Posterior vena cava (tissue), 2 donors: ENCODE data around the gene KAT2A. TPM values are rescaled to one million over a fixed set of nuclear protein-coding genes. Genes with fewer than 3 reads are reported as not detected.

Source experiments
- DNase-seq: peaks from one replicate; pipeline ENCODE4 v3.0.0-alpha.2; 2020; ENCODE audit warnings: low spot score
- intact Hi-C, 2 donors: fragments of 100-400 bp; cut with DNase I; formaldehyde crosslinking; loops; one replicate each; pipeline versions ENCODE4 v1.14.1 to v1.14.2; 2022 to 2023
- total RNA-seq, 2 donors: library from RNA; stranded (reverse); fragmentation: NEBNext Ultra II Directional; extraction: Animal tissue kit (Norgen Biotek cat#: 25700); gene quantifications; one replicate each; pipeline ENCODE4 v1.2.1, GENCODE V29; 2021
- donor health status: DM: yes; HTN: yes; CAD: no.
- donor health status: DM: yes; HTN: yes; CAD: no.

The KAT2A gene
- total RNA-seq, 2 donors from 2014 or later, result 19.1 to 25.1 TPM

GRCh38 chr17:42118126-42118510 lies 3.0 kb downstream of the KAT2A start:
- intact Hi-C loops, result loop anchor here (5.0 to 10.0 kb wide), 4 partner anchors 91 to 156 kb away; partner anchors contain the start of genes CNP (in 1 of the 2) and NKIRAS2 (in 1 of the 2)

GRCh38 chr17:42117397-42118125 lies 3.6 kb downstream of the KAT2A start:
- peak; percentile 79 for DNase-seq
- intact Hi-C loops, result loop anchor here (5.0 to 10.0 kb wide), 4 partner anchors 90 to 155 kb away; partner anchors contain the start of genes CNP (in 1 of the 2) and NKIRAS2 (in 1 of the 2)

More at GRCh38 chr17:42118126-42118510, 3.0 kb downstream of the KAT2A start:
- DNase-seq, result no peak

GRCh38 chr17:42116705-42117396 lies 4.3 kb downstream of the KAT2A start:
- intact Hi-C loops, result loop anchor here (5.0 to 10.0 kb wide), 4 partner anchors 90 to 155 kb away; partner anchors contain the start of genes CNP (in 1 of the 2) and NKIRAS2 (in 1 of the 2)
- peak; percentile 93 for DNase-seq

- DNase-seq, result no peak
- intact Hi-C loops, result loop anchor here in 1 of 2 donors (10.0 kb wide), 2 partner anchors 89 to 149 kb away; partner anchors contain the start of genes CNP and NKIRAS2
Observed at GRCh38 chr17:42114118-42114517, 7.0 kb downstream of the KAT2A start.

GRCh38 chr17:42113293-42114069 lies 7.7 kb downstream of the KAT2A start:
- DNase-seq, result no peak
- intact Hi-C loops, result loop anchor here in 1 of 2 donors (10.0 kb wide), 2 partner anchors 89 to 149 kb away; partner anchors contain the start of genes CNP and NKIRAS2

- intact Hi-C loops, result loop anchor here in 1 of 2 donors (10.0 kb wide), 2 partner anchors 88 to 148 kb away; partner anchors contain the start of genes CNP and NKIRAS2
Observed at GRCh38 chr17:42112552-42113176, 8.5 kb downstream of the KAT2A start, which contains the start of gene DHX58. DHX58 (minus strand) TSS chr17:42112714; CDS start chr17:42111892, 822 bp downstream.

GRCh38 chr17:42111871-42112551 lies 9.2 kb downstream of the KAT2A start:
- intact Hi-C loops, result loop anchor here (2.0 to 10.0 kb wide), 3 partner anchors 33 to 147 kb away; partner anchors contain the start of genes CNP (in 1 of the 2) and NKIRAS2 (in 1 of the 2)
- DNase-seq, result no peak

More at GRCh38 chr17:42112552-42113176, 8.5 kb downstream of the KAT2A start, which contains the start of gene DHX58:
- DNase-seq, result no peak

- DNase-seq, result no peak
- intact Hi-C loops, result loop anchor here (2.0 to 10.0 kb wide), 3 partner anchors 32 to 146 kb away; partner anchors contain the start of genes CNP (in 1 of the 2) and NKIRAS2 (in 1 of the 2)
Observed at GRCh38 chr17:42111265-42111636, 9.9 kb downstream of the KAT2A start.

- no peak for DNase-seq
- intact Hi-C loops, result loop anchor here (2.0 to 10.0 kb wide), 3 partner anchors 32 to 146 kb away; partner anchors contain the start of genes CNP (in 1 of the 2) and NKIRAS2 (in 1 of the 2)
Observed at GRCh38 chr17:42110301-42111264, 10.6 kb downstream of the KAT2A start.

GRCh38 chr17:42109086-42109485 lies 12.1 kb downstream of the KAT2A start:
- DNase-seq, result no peak
- intact Hi-C loops, result no loop called here

GRCh38 chr17:42107597-42108576 lies 13.3 kb downstream of the KAT2A start:
- peak; percentile 93 for DNase-seq
- intact Hi-C loops, result no loop called here

- no peak for DNase-seq
- intact Hi-C loops, result no loop called here
Observed at GRCh38 chr17:42107124-42107523, 14.0 kb downstream of the KAT2A start.

GRCh38 chr17:42106009-42106408 lies 15.2 kb downstream of the KAT2A start:
- intact Hi-C loops, result no loop called here
- no peak for DNase-seq

- intact Hi-C loops, result no loop called here
- DNase-seq, result no peak
Observed at GRCh38 chr17:42104264-42104663, 16.9 kb downstream of the KAT2A start.

- intact Hi-C loops, result no loop called here
- DNase-seq, result no peak
Observed at GRCh38 chr17:42103221-42103954, 17.8 kb downstream of the KAT2A start.
